Prostate gland (tissue), 2 donors: ENCODE data around the gene CTSA.

ENCODE experiments used
- CTCF ChIP-seq, 4 experiments: fragments of 200-600 bp in 2 of 4; fragments of 450-650 bp in 2 of 4; sonication (generic) in 2 of 4; IDR thresholded peaks; 1 replicate in 3 of 4; 2 replicates in 1 of 4; pipeline ENCODE4 v1.5.1; 2016 to 2019; ENCODE audit warnings: antibody characterized with exemption in 4 of 4, mild to moderate bottlenecking in 2 of 4, moderate library complexity in 2 of 4
- POLR2A ChIP-seq: fragments of 450-650 bp; IDR thresholded peaks from one replicate; pipeline ENCODE4 v1.6.1; 2016; ENCODE audit warnings: antibody characterized with exemption, mild to moderate bottlenecking

- no peak for TF ChIP-seq CTCF (IDR thresholded peaks at IDR 0.05)
- no peak for TF ChIP-seq POLR2A
These were observed 57.2 kb downstream of the CTSA start for GRCh38 chr20:45948261-45948733.
